HG03108 (cell line): ENCODE results near the gene TRAF5.

Source experiments
- ATAC-seq: cut with Tn5 transposase; IDR thresholded peaks from one replicate; pipeline ENCODE4 v1.9.1; 2021; ENCODE audit warnings: moderate library complexity; ENCODE audit not compliant: unreplicated experiment

The TRAF5 gene

GRCh38 chr1:211328084-211328694, 1.6 kb downstream of the TRAF5 start:
- ATAC-seq: no peak

DNA sequence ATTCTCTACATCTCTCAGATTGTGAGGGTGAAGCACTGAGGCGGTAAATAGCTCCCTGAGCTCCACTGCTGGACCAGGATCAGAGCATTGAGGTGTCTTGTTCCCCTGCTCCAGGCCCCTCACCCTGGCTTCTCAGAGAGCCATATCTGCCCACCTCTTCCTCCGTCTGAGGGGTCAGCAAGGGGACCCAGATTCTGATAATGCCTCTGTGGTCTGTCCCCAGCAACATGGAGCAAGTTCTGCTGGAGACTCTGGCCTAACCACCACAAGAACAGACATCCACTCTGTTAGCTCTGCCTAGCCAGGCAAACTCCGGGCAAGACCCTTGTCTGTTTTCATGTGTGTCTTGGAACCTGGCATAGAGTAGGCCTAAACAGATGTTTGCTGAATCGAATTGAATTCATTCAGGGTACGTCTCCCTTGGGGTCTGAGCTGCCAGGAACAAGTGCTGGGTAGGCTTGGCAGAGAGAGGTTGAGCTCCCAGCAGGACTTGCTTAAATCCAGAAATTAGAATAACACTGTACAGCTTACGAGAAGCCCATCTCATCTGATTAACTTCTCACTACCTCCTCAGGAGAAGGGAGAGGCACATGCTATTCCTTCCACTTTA, 2.3 kb downstream of the TRAF5 start:
- ATAC-seq: no peak

DNA sequence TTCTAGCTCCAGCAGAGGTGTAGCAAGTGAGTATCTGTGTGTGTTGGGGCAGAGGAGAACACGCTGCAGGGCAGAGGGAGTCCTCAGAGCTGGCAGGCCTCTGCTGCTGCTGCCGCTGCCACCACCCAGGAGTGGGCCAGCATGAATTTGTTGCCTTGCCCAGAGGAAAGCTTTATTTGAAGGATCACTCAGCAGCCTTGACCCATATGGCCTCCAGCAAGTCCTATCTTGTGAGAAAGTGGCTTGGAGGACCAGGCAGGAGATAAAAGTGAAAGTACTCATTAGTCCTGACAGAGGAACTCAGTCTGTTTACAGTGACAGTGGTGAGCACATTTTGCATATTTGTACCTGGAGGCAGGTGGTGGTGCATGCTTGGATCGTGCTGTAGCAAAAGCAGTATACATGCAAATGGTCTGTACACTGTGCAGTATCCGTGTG, 3.1 kb downstream of the TRAF5 start:
- ATAC-seq: peak; percentile 42

GRCh38 chr1:211330282-211330936, 3.8 kb downstream of the TRAF5 start:
- no peak for ATAC-seq

DNA sequence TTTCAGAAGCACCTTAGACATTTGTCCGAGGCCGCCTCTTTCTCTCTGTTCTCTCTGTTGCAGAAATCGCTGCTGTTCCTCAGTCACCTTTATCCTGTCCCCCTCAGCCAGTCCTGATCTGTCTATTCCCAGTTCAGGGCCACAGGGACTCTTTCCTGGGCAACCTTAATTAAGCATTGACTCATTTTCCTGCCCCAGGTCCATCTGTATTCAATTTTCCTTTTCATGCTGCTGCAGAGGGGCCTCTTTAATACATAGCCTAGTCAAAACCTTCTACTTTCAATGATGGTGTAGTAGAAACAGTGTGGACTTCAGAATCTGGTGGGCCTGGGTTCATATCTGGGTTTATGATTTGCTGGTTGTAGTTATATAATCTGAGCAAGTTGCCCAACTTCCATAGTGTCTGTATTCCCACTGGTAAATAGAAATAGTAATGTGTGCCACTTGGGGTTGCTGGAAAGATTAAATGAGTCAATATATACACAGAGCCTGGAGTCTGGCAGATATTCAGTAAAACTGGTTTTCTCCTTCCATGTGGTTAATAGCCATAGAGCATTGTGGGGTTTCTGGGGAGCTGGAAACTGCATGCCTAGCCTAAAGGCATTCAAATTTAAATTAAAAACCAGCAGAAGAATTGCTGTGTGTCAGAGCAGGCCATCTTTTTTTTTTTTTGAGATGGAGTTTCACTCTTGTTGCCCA, 4.5 kb downstream of the TRAF5 start:
- no peak for ATAC-seq

DNA sequence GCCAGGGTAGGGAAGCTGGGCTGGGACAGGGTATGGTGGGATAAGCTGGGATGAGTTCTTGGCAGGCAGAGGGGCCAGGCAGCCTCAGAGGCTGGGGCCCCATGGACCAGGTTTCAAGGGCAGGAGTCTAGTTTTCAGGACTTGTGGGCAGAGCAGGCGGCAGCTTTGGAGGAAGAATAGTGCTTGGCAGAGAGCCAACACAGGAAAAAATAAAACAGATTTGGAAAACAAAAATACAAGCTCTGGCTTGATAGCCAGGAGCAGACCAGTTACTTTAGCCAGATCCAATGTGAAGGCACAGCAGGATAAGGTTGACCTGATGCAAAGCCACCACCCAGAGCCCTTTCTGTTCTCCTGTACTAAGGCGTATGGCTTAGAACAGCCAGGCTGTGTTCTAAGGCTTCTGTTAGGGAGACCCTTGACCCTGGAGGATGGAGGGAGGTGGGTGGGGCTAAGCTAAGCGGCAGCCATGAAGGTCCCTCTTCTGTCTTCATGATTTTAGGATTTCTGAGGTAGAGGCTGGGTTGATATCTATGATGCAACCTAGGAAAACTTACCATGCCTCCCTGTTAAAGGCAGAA, 5.5 kb downstream of the TRAF5 start:
- no peak for ATAC-seq

GRCh38 chr1:211332830-211333229, 6.2 kb downstream of the TRAF5 start:
- no peak for ATAC-seq

GRCh38 chr1:211333906-211334305, 7.3 kb downstream of the TRAF5 start:
- ATAC-seq: no peak

- ATAC-seq: no peak
Observed at GRCh38 chr1:211334986-211335385, 8.4 kb downstream of the TRAF5 start.

DNA sequence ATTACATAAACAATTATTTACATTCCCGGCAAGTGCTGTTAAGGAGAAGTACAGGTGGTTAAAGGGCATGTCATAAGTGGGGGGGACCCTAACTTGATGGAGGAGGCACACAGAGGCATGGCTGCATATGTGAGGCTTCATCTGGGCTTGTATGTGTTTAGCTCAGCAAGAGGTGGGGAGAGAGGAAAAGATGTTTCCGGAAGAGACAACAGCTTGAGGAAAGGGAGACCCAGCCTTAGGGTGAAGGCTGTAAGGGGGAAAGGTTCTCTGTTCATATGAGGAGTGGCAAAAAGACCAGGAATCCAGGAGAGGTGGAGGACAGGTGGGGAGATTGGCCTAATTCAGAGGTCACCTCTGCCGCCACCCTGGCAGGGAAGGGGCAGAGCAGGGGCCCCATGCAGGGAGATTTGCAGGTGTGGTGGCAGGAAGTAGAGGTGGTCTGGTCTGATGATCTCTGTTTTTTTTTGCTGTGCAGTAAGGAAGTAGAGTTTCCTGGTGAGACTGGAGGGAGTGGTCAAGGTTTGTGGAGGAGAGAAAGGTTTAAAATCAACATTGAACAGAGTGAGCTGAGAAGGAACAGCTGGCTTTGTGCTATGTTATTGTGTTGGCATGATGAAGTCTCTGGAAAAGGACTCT, 9.0 kb downstream of the TRAF5 start:
- peak; percentile 95 for ATAC-seq

DNA sequence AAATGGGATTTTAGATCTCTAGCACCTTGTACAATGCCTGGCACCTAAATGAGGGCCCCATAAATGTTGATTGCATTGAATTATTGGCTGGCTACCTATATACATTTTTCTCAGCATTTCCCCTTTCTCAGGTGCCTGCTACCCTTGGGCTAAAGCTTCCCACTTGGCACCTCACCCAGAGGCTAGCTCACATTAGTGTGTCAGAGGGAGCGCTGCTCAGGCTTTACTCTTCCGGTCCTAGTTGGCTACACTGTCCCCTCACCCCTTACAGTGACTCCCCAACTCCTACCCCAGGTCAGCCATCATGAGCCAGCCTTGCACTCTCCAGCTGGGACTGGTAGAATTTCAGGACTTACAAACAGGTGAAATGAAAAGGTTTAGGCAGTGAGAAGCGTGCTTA, 9.5 kb downstream of the TRAF5 start:
- ATAC-seq: no peak

- ATAC-seq: no peak
Observed at GRCh38 chr1:211336775-211337174, 10.1 kb downstream of the TRAF5 start.

DNA sequence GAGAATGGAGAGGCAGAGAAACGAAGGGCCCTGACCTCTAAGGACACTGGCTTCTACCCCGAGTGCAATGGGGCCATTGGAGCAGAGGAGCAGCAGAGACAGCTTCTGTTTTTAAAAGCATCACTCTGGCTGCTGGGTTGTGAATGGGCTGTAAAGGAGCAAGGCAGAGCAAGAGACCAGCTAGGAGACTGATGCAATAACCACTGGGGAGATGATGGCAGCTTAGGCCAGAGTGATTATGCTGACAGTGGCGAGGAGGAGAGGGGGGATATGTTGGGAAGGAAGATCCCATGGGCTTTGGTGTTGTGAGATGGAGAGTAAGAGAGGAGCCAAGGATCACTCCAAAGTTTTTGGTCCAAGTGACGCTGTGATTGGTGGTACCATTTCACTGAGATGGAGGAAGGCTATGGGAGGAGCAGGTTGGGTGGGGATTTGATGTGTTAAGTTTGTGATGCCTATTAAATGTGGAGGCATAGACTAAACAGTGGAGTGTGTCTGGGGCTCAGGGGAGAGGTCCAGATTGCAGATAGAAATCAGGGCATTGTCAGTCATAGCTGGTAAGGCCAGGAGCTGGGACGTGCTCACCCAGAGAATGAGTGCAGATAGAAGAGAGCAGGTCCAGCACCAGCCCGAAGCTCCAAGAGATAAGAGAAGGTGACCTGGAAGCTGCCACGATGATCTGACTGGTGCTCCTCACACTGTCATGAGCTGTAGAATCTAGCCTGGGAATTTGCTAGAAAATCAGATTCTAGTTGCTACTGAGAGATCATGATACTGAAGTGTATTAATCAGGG, 11.0 kb downstream of the TRAF5 start:
- no peak for ATAC-seq

- no peak for ATAC-seq
Observed at GRCh38 chr1:211338224-211338620, 11.6 kb downstream of the TRAF5 start.

- ATAC-seq: no peak
Observed at GRCh38 chr1:211339631-211340041, 13.0 kb downstream of the TRAF5 start.

DNA sequence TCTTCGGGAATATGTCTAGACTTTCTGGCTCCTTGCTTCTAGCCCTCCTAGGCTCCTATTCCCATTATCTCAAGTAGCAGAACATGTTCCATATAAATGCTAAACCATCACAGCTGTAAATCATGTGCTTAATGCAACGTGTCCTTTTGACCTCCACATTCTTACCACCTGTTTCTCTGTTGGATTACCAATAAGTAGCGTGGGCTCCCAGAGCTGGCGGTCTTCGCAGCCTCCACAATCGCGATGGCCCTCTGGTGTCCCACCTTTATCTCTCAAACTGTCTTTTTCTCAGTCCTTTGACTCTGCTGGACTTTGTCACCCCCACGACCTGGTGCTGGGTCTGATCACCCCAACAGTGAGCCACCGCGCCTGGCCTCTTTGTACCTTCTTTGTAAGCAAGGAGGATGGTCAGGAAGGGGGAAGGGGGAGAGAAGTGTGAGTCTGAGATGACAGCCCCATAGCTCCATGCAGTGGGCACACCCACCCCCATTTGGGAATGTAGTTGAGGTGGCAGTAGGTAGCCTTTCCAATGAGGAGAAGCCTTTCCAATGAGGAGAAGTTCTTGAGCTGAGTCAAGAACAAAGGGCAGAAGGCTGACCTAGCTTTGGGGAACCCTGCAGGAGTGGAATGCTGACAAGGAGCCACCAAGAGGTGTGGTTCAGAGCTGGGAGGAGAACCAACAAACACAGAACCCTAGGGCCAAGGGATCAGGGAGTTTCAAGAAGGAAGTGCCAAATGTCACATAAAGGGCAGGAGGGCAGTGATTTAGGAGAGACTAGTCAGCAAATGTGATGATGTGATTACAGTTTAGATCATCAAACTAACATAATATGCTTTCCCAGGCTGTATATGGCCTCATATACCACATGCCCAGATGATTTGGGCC, 14.2 kb downstream of the TRAF5 start:
- ATAC-seq: no peak

- no peak for ATAC-seq
Observed at GRCh38 chr1:211341999-211342398, 15.4 kb downstream of the TRAF5 start.

DNA sequence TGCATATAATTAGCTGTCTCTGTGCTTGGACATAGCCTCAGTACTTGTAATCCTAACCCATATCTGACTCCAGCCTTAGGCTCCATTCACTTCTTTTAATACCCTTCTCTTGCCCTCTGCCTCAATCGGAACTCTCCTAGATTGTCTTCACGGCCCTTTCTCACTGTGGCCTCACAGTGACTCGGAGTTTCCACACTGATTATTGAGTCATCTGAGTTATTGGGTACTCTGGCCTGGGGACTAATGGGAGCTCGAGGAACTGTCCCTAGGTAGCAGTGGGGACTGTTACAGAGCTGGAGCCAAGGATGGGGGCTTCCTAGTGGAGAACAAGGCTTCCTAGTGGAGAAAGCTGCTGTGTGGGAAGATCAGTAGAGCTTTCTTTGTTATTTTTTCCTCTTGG, 17.0 kb downstream of the TRAF5 start:
- no peak for ATAC-seq

DNA sequence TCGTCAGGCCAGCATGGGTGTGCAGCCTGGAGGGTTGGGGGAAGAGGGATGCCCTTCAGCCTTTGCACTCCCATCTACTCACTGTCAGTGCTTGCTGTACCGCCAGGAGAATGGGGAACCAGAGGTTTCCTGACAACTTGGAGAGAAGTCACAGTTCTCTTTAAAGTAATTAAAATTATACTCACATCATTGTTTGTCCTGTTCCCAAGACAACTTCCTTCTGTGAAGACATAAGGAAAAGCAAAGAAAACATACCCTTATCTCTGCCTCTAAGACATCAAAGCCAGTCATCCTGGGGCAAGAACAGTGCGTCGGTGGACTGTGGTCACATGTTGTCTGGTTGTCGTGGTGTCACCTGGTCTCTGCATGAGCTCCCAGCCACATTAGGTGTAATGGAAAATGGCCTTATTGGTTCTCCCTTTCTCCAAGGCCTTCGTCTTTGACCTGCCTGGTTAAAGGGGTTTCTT, 17.6 kb downstream of the TRAF5 start:
- no peak for ATAC-seq
